ENCODE results near the gene FKBP7. TPM values are rescaled to one million over a fixed set of nuclear protein-coding genes. Genes with fewer than 3 reads are reported as not detected.

FKBP7 gene
- total and polyA plus RNA-seq, 2 of the 8 experiments (the other 6 are each of a cell fraction or from before 2014, with no cell fraction given): 3.6 to 7.0 TPM

DNA sequence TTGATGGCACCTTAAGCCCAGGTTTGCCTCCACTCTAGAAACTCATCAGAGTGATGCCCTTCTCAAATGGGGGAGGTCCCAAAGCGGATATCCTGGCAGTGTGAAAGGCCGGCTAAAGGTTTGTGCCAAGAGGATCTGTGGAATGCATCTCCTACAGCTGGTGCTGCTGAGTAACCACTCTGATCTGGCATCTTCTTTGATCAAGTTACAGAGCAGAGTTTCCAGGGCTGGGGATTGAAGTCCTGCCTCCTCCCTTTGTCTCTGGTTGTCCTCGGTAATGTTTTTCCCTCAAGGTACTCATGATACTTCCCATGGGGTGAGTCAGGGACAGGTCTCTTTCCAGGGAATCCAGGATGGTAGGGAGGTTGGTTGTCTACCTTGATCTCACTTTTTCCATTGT lies 52.0 kb downstream of the FKBP7 start (continued):
- no peak for TF ChIP-seq CBX8 (IDR thresholded peaks at IDR 0.05; ENCODE audit: borderline replicate concordance, low read depth, low read length)

Data from H1 (cell line).